Spleen (tissue), 11 donors: ENCODE results near the gene PRSS56. TPM values are rescaled to one million over a fixed set of nuclear protein-coding genes. Genes with fewer than 3 reads are reported as not detected.
A peak's percentile ranks its signal among the peaks of the same experiment; 100 is the strongest.

Source experiments
- DNase-seq: peaks from one replicate; pipeline ENCODE4 v3.0.0-alpha.2; 2020
- H3K27ac ChIP-seq, 8 donors: fragments of 200-600 bp; sonication (generic) in 7 of 8; 1 replicate in 4 of 8; 2 replicates in 4 of 8; pipeline versions ENCODE4 v1.5.0 to v1.8.0; 2016 to 2021; ENCODE audit warnings: inconsistent platforms in 4 of 8, mild to moderate bottlenecking in 4 of 8, moderate library complexity in 1 of 8
- H3K27me3 ChIP-seq, 7 donors: fragments of 200-600 bp; sonication (generic) in 6 of 7; replicated peaks in 1 of 7; 1 replicate in 4 of 7; 2 replicates in 3 of 7; pipeline versions ENCODE4 v1.5.0 to v1.8.0; 2016 to 2021; ENCODE audit warnings: inconsistent platforms in 3 of 7, mild to moderate bottlenecking in 1 of 7
- H3K36me3 ChIP-seq, 6 donors: fragments of 200-600 bp; sonication (generic) in 5 of 6; 1 replicate in 4 of 6; 2 replicates in 2 of 6; pipeline versions ENCODE4 v1.5.0 to v1.8.0; 2016 to 2021; ENCODE audit warnings: inconsistent platforms in 2 of 6
- H3K4me1 ChIP-seq, 6 donors: fragments of 200-600 bp; sonication (generic) in 5 of 6; 1 replicate in 3 of 6; 2 replicates in 3 of 6; pipeline versions ENCODE4 v1.5.0 to v1.8.0; 2016 to 2021; ENCODE audit warnings: inconsistent platforms in 3 of 6
- H3K4me3 ChIP-seq, 8 donors: fragments of 200-600 bp; sonication (generic) in 7 of 8; 1 replicate in 4 of 8; 2 replicates in 4 of 8; pipeline versions ENCODE4 v1.5.0 to v1.8.0; 2016 to 2021; ENCODE audit warnings: inconsistent platforms in 4 of 8, mild to moderate bottlenecking in 4 of 8, moderate library complexity in 2 of 8
- H3K9me3 ChIP-seq, 8 donors: fragments of 200-600 bp; sonication (generic) in 7 of 8; 1 replicate in 4 of 8; 2 replicates in 4 of 8; pipeline versions ENCODE4 v1.5.0 to v1.8.0; 2016 to 2021; ENCODE audit warnings: inconsistent platforms in 4 of 8
- POLR2A ChIP-seq, 3 donors: fragments of 450-650 bp; IDR thresholded peaks; one replicate each; pipeline ENCODE4 v1.5.1; 2017; ENCODE audit warnings: antibody characterized with exemption in 3 of 3, mild to moderate bottlenecking in 1 of 3
- POLR2AphosphoS5 ChIP-seq, 3 donors: sonication (generic); formaldehyde crosslinking; IDR thresholded peaks; one replicate each; pipeline ENCODE4 v1.5.1; 2017; ENCODE audit warnings: antibody characterized with exemption in 3 of 3
- WGBS, 5 donors: extraction: QIAGEN DNeasy Blood & Tissue Kit in 3 of 5; methylation state at CpG; one replicate each; pipeline versions ENCODE4 v1.1.5 to v1.1.7; 2013 to 2018; 5-methylcytosine and 5-hydroxymethylcytosine counted together
- intact Hi-C: fragments of 100-400 bp; cut with DNase I; formaldehyde crosslinking; loops from one replicate; pipeline ENCODE4 v1.15.0; 2023; ENCODE audit warnings: low total_unique reads
- polyA plus RNA-seq, 3 donors: library from polyadenylated mRNA; stranded (reverse); fragments of 200-250 nt; gene quantifications; one replicate each; pipeline ENCODE4 v1.2.1, GENCODE V29; 2013
- total RNA-seq, 7 donors: library from RNA; depleted of rRNA in 3 of 7; stranded (reverse); fragments of >200 nt in 3 of 7; fragmentation: NEBNext Ultra II Directional in 4 of 7; extraction: Animal tissue kit (Norgen Biotek cat#: 25700) in 4 of 7; gene quantifications; one replicate each; pipeline versions ENCODE4 v1.1.0 to v1.2.1, GENCODE V29; 2016 to 2021
- TF ChIP-seq, protein P1 (sequence below), 11 experiments: fragments of 200-600 bp in 7 of 11; fragments of 450-650 bp in 4 of 11; sonication (generic) in 4 of 11; IDR thresholded peaks in 8 of 11; conservative IDR thresholded peaks in 3 of 11; 1 replicate in 7 of 11; 2 replicates in 4 of 11; pipeline versions ENCODE4 v1.4.0 to v1.8.0; 2016 to 2021; ENCODE audit warnings: antibody characterized with exemption in 11 of 11, inconsistent platforms in 4 of 11, mild to moderate bottlenecking in 1 of 11
- donor health status: healthy with polysubstance abuse.
- donor health status: DM: no; HTN: no; CAD: no; lungs with moderate emphysema.
- donor health status: DM: no; HTN: no; CAD: no.
- donor health status: Bipolar disorder and iron deficiency.
- donor health status: healthy.
- donor health status: DM: no; HTN: no; CAD: no.
- donor health status: DM: yes; HTN: yes; CAD: no.

The PRSS56 gene
- total and polyA plus RNA-seq, 10 donors, result 0.04 to 0.13 TPM; not detected in 8

DNA sequence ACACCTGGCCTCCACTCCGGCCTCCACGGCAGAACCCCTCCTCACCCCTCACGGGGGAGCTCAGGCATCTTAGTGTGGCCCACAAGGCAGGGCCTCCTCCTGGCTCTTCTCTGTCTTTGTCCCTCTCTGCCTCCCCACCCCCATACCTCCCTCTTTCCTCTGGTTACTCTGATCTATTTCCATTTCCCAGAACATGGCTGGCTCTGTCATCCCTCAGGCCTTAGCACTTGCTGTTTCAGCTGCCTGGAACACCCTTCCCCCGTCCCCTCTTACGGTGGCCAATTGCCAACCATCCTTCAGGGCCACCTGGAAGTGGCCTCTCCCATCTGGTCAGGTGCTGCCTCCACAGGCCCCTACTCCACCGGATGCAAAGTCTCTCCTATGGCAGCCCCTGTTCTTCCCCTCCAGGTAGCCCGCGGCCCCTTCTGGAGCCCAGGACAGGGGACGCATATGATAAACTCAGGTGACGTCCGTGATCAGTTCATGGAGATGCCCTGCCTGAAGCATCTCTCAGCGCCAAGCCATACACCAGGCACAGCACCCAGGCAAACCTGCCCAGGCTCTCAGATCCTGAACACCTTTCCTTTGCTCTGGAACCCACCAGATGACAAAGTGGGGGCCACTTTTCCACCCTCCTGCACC lies 28.9 kb upstream of the PRSS56 start:
- peaks cover 0 to 60% (median 29%) of the 10 kb centered on the region in 7 donors for H3K27me3 ChIP-seq

DNA sequence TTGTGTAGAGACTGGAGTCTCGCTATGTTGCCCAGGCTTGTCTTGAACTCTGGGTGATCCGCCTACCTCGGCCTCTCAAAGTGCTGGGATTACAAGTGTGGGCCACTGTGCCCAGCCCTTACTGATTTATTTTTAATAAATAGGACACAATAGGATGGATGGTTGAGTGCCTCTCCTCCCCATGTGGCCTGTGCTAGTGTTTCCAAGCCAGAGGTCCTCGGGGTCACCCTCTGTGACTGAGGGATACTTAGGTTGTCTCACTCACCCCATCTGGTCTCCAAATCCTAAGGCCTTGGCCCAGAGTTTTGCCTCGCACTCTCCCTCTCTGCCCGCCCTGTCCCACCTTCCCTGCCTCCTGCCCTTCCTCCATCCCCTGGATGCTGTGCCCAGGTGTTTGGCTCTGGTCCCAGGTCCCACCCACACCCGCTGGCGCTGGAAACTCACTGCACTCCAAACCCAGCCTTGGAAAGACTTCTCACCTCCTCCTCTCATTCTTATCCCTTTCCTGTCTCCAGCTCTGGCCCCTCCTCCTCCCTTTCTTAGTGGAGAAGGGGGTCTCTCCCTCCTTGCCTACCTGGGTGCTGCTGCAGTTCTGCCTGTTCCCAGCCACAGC lies 27.8 kb upstream of the PRSS56 start:
- DNase-seq, result peak; percentile 29
- no peaks in the 10 kb centered on the region for H3K9me3 ChIP-seq
- TF ChIP-seq POLR2A (IDR thresholded peaks at IDR 0.05) (no peak), POLR2AphosphoS5 (IDR thresholded peaks at IDR 0.05) (no peak)
- TF ChIP-seq, protein P1, sequence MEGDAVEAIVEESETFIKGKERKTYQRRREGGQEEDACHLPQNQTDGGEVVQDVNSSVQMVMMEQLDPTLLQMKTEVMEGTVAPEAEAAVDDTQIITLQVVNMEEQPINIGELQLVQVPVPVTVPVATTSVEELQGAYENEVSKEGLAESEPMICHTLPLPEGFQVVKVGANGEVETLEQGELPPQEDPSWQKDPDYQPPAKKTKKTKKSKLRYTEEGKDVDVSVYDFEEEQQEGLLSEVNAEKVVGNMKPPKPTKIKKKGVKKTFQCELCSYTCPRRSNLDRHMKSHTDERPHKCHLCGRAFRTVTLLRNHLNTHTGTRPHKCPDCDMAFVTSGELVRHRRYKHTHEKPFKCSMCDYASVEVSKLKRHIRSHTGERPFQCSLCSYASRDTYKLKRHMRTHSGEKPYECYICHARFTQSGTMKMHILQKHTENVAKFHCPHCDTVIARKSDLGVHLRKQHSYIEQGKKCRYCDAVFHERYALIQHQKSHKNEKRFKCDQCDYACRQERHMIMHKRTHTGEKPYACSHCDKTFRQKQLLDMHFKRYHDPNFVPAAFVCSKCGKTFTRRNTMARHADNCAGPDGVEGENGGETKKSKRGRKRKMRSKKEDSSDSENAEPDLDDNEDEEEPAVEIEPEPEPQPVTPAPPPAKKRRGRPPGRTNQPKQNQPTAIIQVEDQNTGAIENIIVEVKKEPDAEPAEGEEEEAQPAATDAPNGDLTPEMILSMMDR (IDR thresholded peaks at IDR 0.05 in 8 of 11, conservative IDR thresholded peaks at IDR 0.05 in 3 of 11), result no peak
- WGBS, 5 donors, result 70 to 83% (median 74%) methylated on average over 8 of the region's 8 CpGs
- no peak overlapping the region for H3K4me3 ChIP-seq
- no peaks in the 10 kb centered on the region for H3K36me3 ChIP-seq
- peaks cover 0 to 56% (median 18%) of the 10 kb centered on the region in 7 donors for H3K27me3 ChIP-seq
- intact Hi-C loops, result no loop called here
- H3K4me1 ChIP-seq, result peaks cover under 1 to 8% (median 4%) of the 10 kb centered on the region in 6 donors
- no peak overlapping the region for H3K27ac ChIP-seq

More for the DNA sequence above, 28.9 kb upstream of the PRSS56 start:
- Histone ChIP-seq H3K4me3 (no peak overlapping the region), H3K36me3 (no peaks in the 10 kb centered on the region), H3K4me1 (peaks cover 9 to 19% (median 15%) of the 10 kb centered on the region in 6 donors), H3K9me3 (no peaks in the 10 kb centered on the region), H3K27ac (no peak overlapping the region)
- DNase-seq, result peak; percentile 43
- TF ChIP-seq POLR2A (IDR thresholded peaks at IDR 0.05) (no peak), POLR2AphosphoS5 (IDR thresholded peaks at IDR 0.05) (no peak)
- TF ChIP-seq, protein P1 (IDR thresholded peaks at IDR 0.05 in 8 of 11, conservative IDR thresholded peaks at IDR 0.05 in 3 of 11), result no peak
- intact Hi-C loops, result no loop called here
- 83 to 97% (median 91%) methylated on average over 12 of the region's 12 CpGs for WGBS, 5 donors

DNA sequence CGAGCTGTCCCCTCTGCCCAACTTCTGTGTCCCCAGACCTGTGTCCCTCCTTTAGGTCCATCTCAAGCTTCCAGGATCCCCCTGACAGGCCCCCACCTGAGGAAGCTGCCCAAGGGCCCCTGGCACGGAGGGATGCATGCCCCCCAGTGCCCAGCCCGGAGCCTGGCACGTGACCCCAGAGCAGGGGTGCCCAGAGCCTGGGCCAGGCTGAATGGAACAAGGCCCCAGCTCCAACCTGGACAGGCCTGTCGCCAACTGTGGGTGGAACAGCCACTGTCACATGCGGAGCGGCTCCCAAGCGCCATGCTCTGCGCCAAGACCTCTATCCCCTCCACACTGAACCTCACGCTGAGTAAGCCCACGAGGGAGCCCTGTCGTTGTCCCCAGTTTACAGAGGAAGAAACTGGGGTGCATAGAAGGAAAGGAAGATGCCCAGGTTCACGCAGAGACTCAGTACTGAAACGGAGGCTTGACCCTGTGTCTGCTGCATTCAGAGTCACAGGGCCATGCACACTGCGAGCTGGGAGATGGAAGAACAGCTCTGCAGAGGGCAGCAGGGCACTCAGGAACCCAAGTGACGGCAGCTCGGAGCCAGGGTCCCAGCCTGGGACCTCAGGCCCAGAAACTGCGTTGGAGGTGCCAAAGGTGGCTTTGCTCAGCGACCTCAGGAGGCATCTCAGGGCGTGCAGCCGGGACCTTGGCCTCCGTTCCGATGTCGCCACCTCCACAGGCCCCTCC lies 27.1 kb upstream of the PRSS56 start:
- no peak overlapping the region for H3K4me3 ChIP-seq
- no peak overlapping the region for H3K27ac ChIP-seq
- peaks cover 0 to 48% (median 11%) of the 10 kb centered on the region in 7 donors for H3K27me3 ChIP-seq
- DNase-seq, result peak; percentile 60
- H3K4me1 ChIP-seq, result peaks cover 0 to 2% (median under 1%) of the 10 kb centered on the region in 6 donors
- intact Hi-C loops, result no loop called here
- H3K9me3 ChIP-seq, result no peaks in the 10 kb centered on the region
- 77 to 94% (median 86%) methylated on average over 24 of the region's 24 CpGs for WGBS, 5 donors
- no peaks in the 10 kb centered on the region for H3K36me3 ChIP-seq
- TF ChIP-seq POLR2AphosphoS5 (IDR thresholded peaks at IDR 0.05) (no peak), POLR2A (IDR thresholded peaks at IDR 0.05) (no peak)
- TF ChIP-seq, protein P1 (IDR thresholded peaks at IDR 0.05 in 8 of 11, conservative IDR thresholded peaks at IDR 0.05 in 3 of 11), result no peak
